GM23248 (cell line): ENCODE measurements around the gene DLG2. TPM values are rescaled to one million over a fixed set of nuclear protein-coding genes. Genes with fewer than 3 reads are reported as not detected.

Experiments used
- DNase-seq: peaks from one replicate; pipeline ENCODE4 v3.0.0-alpha.2; 2015
- H2AFZ ChIP-seq: fragments of 200-600 bp; sonication (generic); 2 replicates; pipeline ENCODE4 v1.6.1; 2016; ENCODE audit warnings: antibody characterized with exemption
- H3F3A ChIP-seq: fragments of 200-600 bp; sonication (generic); 2 replicates; pipeline ENCODE4 v1.6.1; 2016; ENCODE audit warnings: mild to moderate bottlenecking, antibody characterized with exemption, mixed run types; ENCODE audit not compliant: insufficient read depth
- H3K27ac ChIP-seq: fragments of 200-600 bp; sonication (generic); 2 replicates; pipeline ENCODE4 v1.5.1; 2016; ENCODE audit warnings: mild to moderate bottlenecking
- H3K27me3 ChIP-seq: fragments of 200-600 bp; sonication (generic); replicated peaks from 2 replicates; pipeline ENCODE4 v1.6.1; 2016; ENCODE audit warnings: mild to moderate bottlenecking; ENCODE audit not compliant: insufficient read depth
- H3K36me3 ChIP-seq: fragments of 200-600 bp; sonication (generic); 2 replicates; pipeline ENCODE4 v1.6.1; 2016; ENCODE audit warnings: low read depth, mild to moderate bottlenecking
- H3K4me1 ChIP-seq: fragments of 200-600 bp; sonication (generic); 2 replicates; pipeline ENCODE4 v1.6.1; 2016; ENCODE audit warnings: mild to moderate bottlenecking; ENCODE audit not compliant: insufficient read depth
- H3K4me2 ChIP-seq: fragments of 200-600 bp; sonication (generic); one replicate; pipeline ENCODE4 v1.6.1; 2016; ENCODE audit warnings: mild to moderate bottlenecking; ENCODE audit not compliant: unreplicated experiment
- H3K4me3 ChIP-seq: fragments of 200-600 bp; sonication (generic); 2 replicates; pipeline ENCODE4 v1.5.1; 2016; ENCODE audit warnings: mild to moderate bottlenecking
- H3K79me2 ChIP-seq: fragments of 200-600 bp; sonication (generic); 2 replicates; pipeline ENCODE4 v1.6.1; 2016; ENCODE audit warnings: mild to moderate bottlenecking; ENCODE audit not compliant: insufficient read depth
- H3K9ac ChIP-seq: fragments of 200-600 bp; sonication (generic); 2 replicates; pipeline ENCODE4 v1.6.1; 2016; ENCODE audit warnings: mild to moderate bottlenecking
- H3K9me2 ChIP-seq: fragments of 200-600 bp; sonication (generic); 2 replicates; pipeline ENCODE4 v1.6.1; 2016; ENCODE audit warnings: mixed run types, mild to moderate bottlenecking, moderate library complexity; ENCODE audit not compliant: insufficient read depth
- H3K9me3 ChIP-seq: fragments of 200-600 bp; sonication (generic); one replicate; pipeline ENCODE4 v1.6.1; 2017; ENCODE audit warnings: low read depth
- H4K20me1 ChIP-seq: fragments of 200-600 bp; sonication (generic); 2 replicates; pipeline ENCODE4 v1.6.0; 2016; ENCODE audit not compliant: insufficient read depth
- EZH2 ChIP-seq: fragments of 200-600 bp; sonication (generic); IDR thresholded peaks from 2 replicates; pipeline ENCODE4 v1.6.1; 2018; ENCODE audit warnings: antibody characterized with exemption, mild to moderate bottlenecking; ENCODE audit not compliant: insufficient read depth, poor library complexity, severe bottlenecking
- EZH2phosphoT487 ChIP-seq: fragments of 200-600 bp; sonication (generic); IDR thresholded peaks from 2 replicates; pipeline ENCODE4 v1.6.1; 2018; ENCODE audit warnings: antibody characterized with exemption, moderate library complexity, mild to moderate bottlenecking, low read depth; ENCODE audit not compliant: insufficient read depth
- WGBS, 2 experiments: methylation state at CpG; one replicate each; pipeline ENCODE4 v1.1.6; 2015 to 2017; ENCODE audit warnings: low lambda C conversion rate in 2 of 2, low coverage in 1 of 2; ENCODE audit errors: missing lambda C conversion rate in 2 of 2; 5-methylcytosine and 5-hydroxymethylcytosine counted together
- in situ Hi-C: fragments of 300-500 bp; cut with MboI; formaldehyde crosslinking; loops from 2 replicates; pipeline ENCODE4 v1.15.0; 2020
- polyA plus RNA-seq: library from polyadenylated mRNA; unstranded; fragments of >200 nt; fragmentation: Nextera tagmentation; extraction: Ambion mirVana; gene quantifications from 2 replicates; pipeline ENCODE4 v1.2.1, GENCODE V29; 2016
- total RNA-seq: library from RNA; depleted of rRNA; stranded (reverse); fragments of >200 nt; shearing (Covaris generic); gene quantifications from 2 replicates; pipeline ENCODE4 v1.2.3, GENCODE V29; 2014

DLG2 gene
- total and polyA plus RNA-seq, 2 experiments from 2014 or later: 1.1 to 1.7 TPM

DNA sequence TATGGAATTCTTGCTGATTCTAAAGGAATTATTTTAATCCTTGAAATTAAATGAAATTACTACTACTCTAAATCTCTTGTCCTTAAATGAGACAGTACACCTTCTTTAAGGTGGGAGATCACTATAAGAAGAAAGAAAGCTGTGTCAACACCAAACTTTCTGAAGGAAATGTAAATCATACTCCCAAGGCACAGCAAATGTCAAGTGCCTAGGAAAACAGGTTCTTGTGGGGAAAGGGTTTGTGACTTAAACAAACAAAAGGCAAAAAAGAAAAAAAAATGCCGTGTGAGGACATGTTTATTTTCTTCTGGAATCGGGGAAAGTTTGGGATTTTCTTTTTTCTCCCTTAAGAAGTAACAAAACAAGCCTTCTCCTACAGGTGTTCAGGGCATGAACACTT lies 745.1 kb downstream of the DLG2 start:
- TF ChIP-seq EZH2phosphoT487: no peak
- no peak for TF ChIP-seq EZH2
- Histone ChIP-seq H3K36me3 (no peaks in the 10 kb centered on the region), H3K79me2 (no peaks in the 10 kb centered on the region), H3K9me2 (no peaks in the 10 kb centered on the region), H4K20me1 (no peaks in the 10 kb centered on the region), H3K4me3 (no peak overlapping the region), H3K27me3 (no peaks in the 10 kb centered on the region), H3K9me3 (no peaks in the 10 kb centered on the region), H3K9ac (no peak overlapping the region), H3F3A (peaks cover 11% of the 10 kb centered on the region), H3K4me2 (no peak overlapping the region), H3K4me1 (peaks cover 12% of the 10 kb centered on the region), H2AFZ (no peak overlapping the region), H3K27ac (no peak overlapping the region)
- in situ Hi-C loops: no loop called here
- WGBS, 2 experiments: 85% methylated on average over 2 of the region's 2 CpGs
- no peak for DNase-seq

- no peak overlapping the region for H3K9ac ChIP-seq
- no peak overlapping the region for H3K27ac ChIP-seq
- H3K4me3 ChIP-seq: no peak overlapping the region
- no peaks in the 10 kb centered on the region for H3K9me2 ChIP-seq
- no peak overlapping the region for H3K4me2 ChIP-seq
- 97 to 100% methylated on average over 2 of the region's 2 CpGs for WGBS, 2 experiments
- no peaks in the 10 kb centered on the region for H3K36me3 ChIP-seq
- no peaks in the 10 kb centered on the region for H3K79me2 ChIP-seq
- no peak for TF ChIP-seq EZH2
- no peak for TF ChIP-seq EZH2phosphoT487
- in situ Hi-C loops: no loop called here
- no peaks in the 10 kb centered on the region for H3K27me3 ChIP-seq
- DNase-seq: no peak
- no peaks in the 10 kb centered on the region for H3F3A ChIP-seq
- H4K20me1 ChIP-seq: no peaks in the 10 kb centered on the region
- no peaks in the 10 kb centered on the region for H3K9me3 ChIP-seq
- no peaks in the 10 kb centered on the region for H3K4me1 ChIP-seq
- H2AFZ ChIP-seq: no peak overlapping the region
Observed at GRCh38 chr11:84871116-84871515, 756.0 kb downstream of the DLG2 start.

DNA sequence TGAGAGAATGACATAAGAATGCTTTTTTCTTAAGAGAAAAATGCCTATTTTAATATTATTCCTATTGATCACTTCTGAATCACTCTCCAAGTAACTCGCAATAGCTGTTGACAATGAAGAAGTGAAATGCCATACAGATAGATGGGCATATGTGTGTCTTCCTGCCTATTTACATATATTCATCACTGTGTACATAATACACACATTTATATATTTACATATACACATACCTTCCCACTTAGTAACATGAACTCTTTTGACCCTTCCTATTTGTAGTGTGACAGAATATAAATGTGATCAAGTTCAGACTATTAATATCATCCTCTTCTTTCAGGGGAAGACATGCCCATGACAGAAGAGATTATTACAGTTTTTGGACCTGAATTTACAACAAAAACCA lies 756.7 kb downstream of the DLG2 start:
- no peaks in the 10 kb centered on the region for H3K27me3 ChIP-seq
- H3K9me2 ChIP-seq: no peaks in the 10 kb centered on the region
- no peaks in the 10 kb centered on the region for H3K36me3 ChIP-seq
- no peaks in the 10 kb centered on the region for H3K79me2 ChIP-seq
- TF ChIP-seq EZH2phosphoT487 (no peak), EZH2 (no peak)
- in situ Hi-C loops: no loop called here
- H3K9me3 ChIP-seq: no peaks in the 10 kb centered on the region
- no peak overlapping the region for H3K4me3 ChIP-seq
- WGBS, 2 experiments: 86 to 87% methylated on average over 1 of the region's 1 CpG
- no peak overlapping the region for H3K9ac ChIP-seq
- no peak overlapping the region for H3K27ac ChIP-seq
- no peaks in the 10 kb centered on the region for H4K20me1 ChIP-seq
- peaks cover 6% of the 10 kb centered on the region for H3K4me1 ChIP-seq
- no peak for DNase-seq
- no peak overlapping the region for H2AFZ ChIP-seq
- H3F3A ChIP-seq: no peaks in the 10 kb centered on the region
- no peak overlapping the region for H3K4me2 ChIP-seq

DNA sequence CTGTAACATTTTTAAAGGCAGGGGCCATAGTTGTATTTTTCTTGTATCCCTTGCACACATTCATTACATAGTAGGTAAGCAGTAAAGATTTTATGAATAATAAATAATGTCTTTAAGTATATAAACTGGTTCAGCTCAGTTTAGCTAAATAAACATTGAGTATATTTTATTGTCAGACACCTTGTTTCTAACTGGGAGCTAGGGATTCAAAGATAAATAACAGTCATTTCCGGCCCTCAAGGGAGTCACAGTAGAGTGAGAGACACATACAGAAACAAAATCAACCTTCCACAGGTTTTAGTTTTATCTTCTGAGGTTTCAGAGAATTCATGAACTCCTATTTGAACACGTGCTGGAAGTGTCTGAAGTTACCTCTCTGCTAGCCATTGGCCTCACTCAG lies 760.2 kb downstream of the DLG2 start:
- 93 to 94% methylated on average over 2 of the region's 2 CpGs for WGBS, 2 experiments
- Histone ChIP-seq H2AFZ (no peak overlapping the region), H3K4me2 (no peak overlapping the region), H3K36me3 (no peaks in the 10 kb centered on the region), H3K79me2 (no peaks in the 10 kb centered on the region), H3K27ac (no peak overlapping the region), H3K9me3 (no peaks in the 10 kb centered on the region), H3K27me3 (no peaks in the 10 kb centered on the region), H3K9me2 (no peaks in the 10 kb centered on the region), H3K4me3 (no peak overlapping the region), H3F3A (no peaks in the 10 kb centered on the region), H4K20me1 (no peaks in the 10 kb centered on the region), H3K4me1 (peaks cover 15% of the 10 kb centered on the region), H3K9ac (no peak overlapping the region)
- TF ChIP-seq EZH2 (no peak), EZH2phosphoT487 (no peak)
- no peak for DNase-seq
- in situ Hi-C loops: no loop called here

DNA sequence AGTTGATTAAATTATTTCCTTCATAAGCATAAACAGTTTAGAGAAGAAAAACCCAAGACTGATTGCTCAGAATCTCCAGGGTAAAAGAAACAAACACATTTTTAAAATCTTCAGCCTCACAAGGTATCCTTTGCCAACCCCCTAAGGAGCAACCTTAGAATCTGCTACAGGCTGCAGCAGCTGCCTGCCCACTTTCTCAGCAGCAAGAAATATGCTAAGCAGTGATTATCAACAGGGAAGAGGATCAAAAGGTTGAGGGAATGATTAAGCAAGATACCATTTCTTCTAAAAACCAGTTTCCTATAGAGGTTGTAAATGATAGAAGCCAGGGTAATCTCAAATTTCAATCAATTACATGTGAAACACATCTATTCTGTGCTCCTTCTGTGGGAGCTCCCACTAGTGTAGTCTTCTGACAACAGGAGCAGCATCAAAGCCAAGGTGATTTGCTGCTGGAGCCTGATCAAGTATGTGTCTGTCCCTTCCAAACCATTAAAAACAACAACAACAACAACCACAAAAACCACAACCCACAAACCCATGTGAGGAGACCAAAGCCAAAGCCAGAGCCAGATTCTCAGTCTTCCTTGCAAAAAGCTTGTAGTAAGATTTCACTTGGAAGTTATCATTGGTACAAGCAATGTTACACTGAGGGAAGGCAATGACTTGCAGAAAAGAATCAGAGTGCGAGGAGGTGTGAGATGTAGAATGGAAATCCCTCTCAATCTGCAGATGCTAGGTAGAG lies 761.2 kb downstream of the DLG2 start:
- no peaks in the 10 kb centered on the region for H4K20me1 ChIP-seq
- no peaks in the 10 kb centered on the region for H3K79me2 ChIP-seq
- H3K4me2 ChIP-seq: no peak overlapping the region
- H3K9me2 ChIP-seq: no peaks in the 10 kb centered on the region
- in situ Hi-C loops: no loop called here
- DNase-seq: no peak
- H3K9ac ChIP-seq: no peak overlapping the region
- peaks cover 15% of the 10 kb centered on the region for H3K4me1 ChIP-seq
- no peak for TF ChIP-seq EZH2
- TF ChIP-seq EZH2phosphoT487: no peak
- no peaks in the 10 kb centered on the region for H3K27me3 ChIP-seq
- no peaks in the 10 kb centered on the region for H3K36me3 ChIP-seq
- WGBS, 2 experiments: 89 to 100% methylated on average over 1 of the region's 1 CpG
- no peak overlapping the region for H2AFZ ChIP-seq
- no peaks in the 10 kb centered on the region for H3K9me3 ChIP-seq
- no peaks in the 10 kb centered on the region for H3F3A ChIP-seq
- H3K4me3 ChIP-seq: no peak overlapping the region
- H3K27ac ChIP-seq: no peak overlapping the region
